MM.1S (cell line): Measurements from ENCODE around the gene LRIT2.

Experiments
- CTCF ChIP-seq: fragments of 300-600 bp; sonication (generic); IDR thresholded peaks from 2 replicates; pipeline ENCODE4 v1.5.1; 2016; ENCODE audit warnings: antibody characterized with exemption, low read length, mixed read lengths
- EZH2 ChIP-seq: fragments of 300-600 bp; sonication (generic); optimal IDR thresholded peaks from 2 replicates; pipeline ENCODE3; 2017; ENCODE audit warnings: low read depth, mild to moderate bottlenecking, antibody characterized with exemption, low read length, mixed read lengths

- TF ChIP-seq CTCF (no peak), EZH2 (no peak)
These were observed 8.6 kb upstream of the LRIT2 start for GRCh38 chr10:84233940-84234339.
